ENCODE measurements around the gene IMP3. TPM values are rescaled to one million over a fixed set of nuclear protein-coding genes. Genes with fewer than 3 reads are reported as not detected.

The IMP3 gene
- total and polyA plus RNA-seq, 9 of the 15 experiments (the other 6 are each of a cell fraction or from before 2014, with no cell fraction given), result 14.5 to 160 (median 74.4) TPM

DNA sequence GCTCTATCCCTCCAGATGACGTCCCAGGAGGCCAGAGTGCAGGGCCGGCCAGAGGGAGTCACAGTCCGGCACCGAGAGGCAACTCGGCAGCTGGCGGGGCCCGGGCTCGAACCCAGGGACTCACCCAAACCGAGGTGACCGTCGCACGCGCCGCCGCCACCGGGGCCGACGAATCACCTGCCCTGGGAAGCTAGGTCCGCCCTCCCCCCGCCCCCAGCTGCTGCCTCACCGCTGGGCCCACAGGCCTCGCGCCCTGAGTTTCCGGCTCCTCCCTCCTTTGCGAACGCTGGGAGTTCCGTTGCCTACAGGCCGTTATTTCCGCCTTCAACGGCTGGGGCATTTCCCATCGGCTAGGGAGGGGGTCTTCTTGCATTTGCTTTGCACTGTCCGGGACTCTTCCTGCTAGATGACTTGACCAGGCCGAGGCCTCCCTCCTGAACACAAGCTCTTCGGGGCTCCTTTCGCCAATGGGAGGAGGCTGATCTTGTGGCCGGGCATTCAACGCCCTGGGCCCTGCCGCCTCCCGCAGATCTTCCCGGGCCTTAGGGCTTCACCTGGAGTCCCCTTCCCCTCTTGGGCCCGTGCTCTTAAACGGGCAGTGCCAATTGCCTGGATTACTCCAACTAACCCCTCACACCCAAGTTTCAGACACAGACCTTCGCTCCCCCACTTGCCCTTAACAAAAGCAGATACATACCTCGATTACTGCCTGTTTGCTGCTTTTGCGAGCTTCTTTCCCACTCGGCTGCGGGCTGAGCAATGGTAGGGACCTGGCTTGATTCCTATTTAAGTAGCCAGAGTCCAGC, 14.3 kb downstream of the IMP3 start, which contains the start of gene SNUPN (continued):
- no peak for TF ChIP-seq ZKSCAN8 (CRISPR knock-in tag; IDR thresholded peaks at IDR 0.05)
- TF ChIP-seq, protein P1, sequence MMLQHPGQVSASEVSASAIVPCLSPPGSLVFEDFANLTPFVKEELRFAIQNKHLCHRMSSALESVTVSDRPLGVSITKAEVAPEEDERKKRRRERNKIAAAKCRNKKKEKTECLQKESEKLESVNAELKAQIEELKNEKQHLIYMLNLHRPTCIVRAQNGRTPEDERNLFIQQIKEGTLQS (IDR thresholded peaks at IDR 0.05), result no peak; the same call in 1 of the 2 replicates
- TF ChIP-seq, protein P1 (CRISPR knock-in tag; conservative IDR thresholded peaks at IDR 0.05), result no peak
- 0 out of 4 replicates have a peak, but pooled peaks of 1 of the 2 experiments have one; percentile 43 for TF ChIP-seq ARNT (IDR thresholded peaks at IDR 0.05)
- TF ChIP-seq, protein P2, sequence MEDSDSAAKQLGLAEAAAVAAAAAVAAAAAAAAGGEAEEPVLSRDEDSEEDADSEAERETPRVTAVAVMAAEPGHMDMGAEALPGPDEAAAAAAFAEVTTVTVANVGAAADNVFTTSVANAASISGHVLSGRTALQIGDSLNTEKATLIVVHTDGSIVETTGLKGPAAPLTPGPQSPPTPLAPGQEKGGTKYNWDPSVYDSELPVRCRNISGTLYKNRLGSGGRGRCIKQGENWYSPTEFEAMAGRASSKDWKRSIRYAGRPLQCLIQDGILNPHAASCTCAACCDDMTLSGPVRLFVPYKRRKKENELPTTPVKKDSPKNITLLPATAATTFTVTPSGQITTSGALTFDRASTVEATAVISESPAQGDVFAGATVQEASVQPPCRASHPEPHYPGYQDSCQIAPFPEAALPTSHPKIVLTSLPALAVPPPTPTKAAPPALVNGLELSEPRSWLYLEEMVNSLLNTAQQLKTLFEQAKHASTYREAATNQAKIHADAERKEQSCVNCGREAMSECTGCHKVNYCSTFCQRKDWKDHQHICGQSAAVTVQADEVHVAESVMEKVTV (CRISPR knock-in tag; IDR thresholded peaks at IDR 0.05), result no peak
- TF ChIP-seq POLR3A (IDR thresholded peaks at IDR 0.05; ENCODE audit: borderline replicate concordance, extremely low read depth, insufficient read depth, insufficient read length), result no peak
- no peak for TF ChIP-seq SREBF2 (CRISPR knock-in tag; IDR thresholded peaks at IDR 0.05)
- TF ChIP-seq, protein P3, sequence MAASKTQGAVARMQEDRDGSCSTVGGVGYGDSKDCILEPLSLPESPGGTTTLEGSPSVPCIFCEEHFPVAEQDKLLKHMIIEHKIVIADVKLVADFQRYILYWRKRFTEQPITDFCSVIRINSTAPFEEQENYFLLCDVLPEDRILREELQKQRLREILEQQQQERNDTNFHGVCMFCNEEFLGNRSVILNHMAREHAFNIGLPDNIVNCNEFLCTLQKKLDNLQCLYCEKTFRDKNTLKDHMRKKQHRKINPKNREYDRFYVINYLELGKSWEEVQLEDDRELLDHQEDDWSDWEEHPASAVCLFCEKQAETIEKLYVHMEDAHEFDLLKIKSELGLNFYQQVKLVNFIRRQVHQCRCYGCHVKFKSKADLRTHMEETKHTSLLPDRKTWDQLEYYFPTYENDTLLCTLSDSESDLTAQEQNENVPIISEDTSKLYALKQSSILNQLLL (CRISPR knock-in tag; IDR thresholded peaks at IDR 0.05; ENCODE audit: borderline replicate concordance), result no peak
- TF ChIP-seq CCNT2 (IDR thresholded peaks at IDR 0.05; ENCODE audit: borderline replicate concordance, extremely low read depth, insufficient read length, low read depth, low read length), result peak; percentile 92
- TF ChIP-seq PURB (CRISPR knock-in tag; IDR thresholded peaks at IDR 0.05; ENCODE audit: low read depth), result no peak
- TF ChIP-seq POLR2A (conservative IDR thresholded peaks at IDR 0.05), result peak; percentile 92
- TF ChIP-seq HMGN3 (IDR thresholded peaks at IDR 0.05; ENCODE audit: borderline replicate concordance, extremely low read depth, insufficient read length, low read depth, low read length), result peak; percentile 94
- TF ChIP-seq, protein P4, sequence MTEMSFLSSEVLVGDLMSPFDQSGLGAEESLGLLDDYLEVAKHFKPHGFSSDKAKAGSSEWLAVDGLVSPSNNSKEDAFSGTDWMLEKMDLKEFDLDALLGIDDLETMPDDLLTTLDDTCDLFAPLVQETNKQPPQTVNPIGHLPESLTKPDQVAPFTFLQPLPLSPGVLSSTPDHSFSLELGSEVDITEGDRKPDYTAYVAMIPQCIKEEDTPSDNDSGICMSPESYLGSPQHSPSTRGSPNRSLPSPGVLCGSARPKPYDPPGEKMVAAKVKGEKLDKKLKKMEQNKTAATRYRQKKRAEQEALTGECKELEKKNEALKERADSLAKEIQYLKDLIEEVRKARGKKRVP (CRISPR knock-in tag; IDR thresholded peaks at IDR 0.05), result 0 out of 2 replicates have a peak, but pooled peaks have one; percentile 43
- no peak for TF ChIP-seq ZNF263 (CRISPR knock-in tag; IDR thresholded peaks at IDR 0.05; ENCODE audit: borderline replicate concordance)
- TF ChIP-seq ZNF184 (CRISPR knock-in tag; IDR thresholded peaks at IDR 0.05), result no peak
- TF ChIP-seq, protein P5, sequence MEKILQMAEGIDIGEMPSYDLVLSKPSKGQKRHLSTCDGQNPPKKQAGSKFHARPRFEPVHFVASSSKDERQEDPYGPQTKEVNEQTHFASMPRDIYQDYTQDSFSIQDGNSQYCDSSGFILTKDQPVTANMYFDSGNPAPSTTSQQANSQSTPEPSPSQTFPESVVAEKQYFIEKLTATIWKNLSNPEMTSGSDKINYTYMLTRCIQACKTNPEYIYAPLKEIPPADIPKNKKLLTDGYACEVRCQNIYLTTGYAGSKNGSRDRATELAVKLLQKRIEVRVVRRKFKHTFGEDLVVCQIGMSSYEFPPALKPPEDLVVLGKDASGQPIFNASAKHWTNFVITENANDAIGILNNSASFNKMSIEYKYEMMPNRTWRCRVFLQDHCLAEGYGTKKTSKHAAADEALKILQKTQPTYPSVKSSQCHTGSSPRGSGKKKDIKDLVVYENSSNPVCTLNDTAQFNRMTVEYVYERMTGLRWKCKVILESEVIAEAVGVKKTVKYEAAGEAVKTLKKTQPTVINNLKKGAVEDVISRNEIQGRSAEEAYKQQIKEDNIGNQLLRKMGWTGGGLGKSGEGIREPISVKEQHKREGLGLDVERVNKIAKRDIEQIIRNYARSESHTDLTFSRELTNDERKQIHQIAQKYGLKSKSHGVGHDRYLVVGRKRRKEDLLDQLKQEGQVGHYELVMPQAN (IDR thresholded peaks at IDR 0.05; ENCODE audit: borderline replicate concordance), result no peak
- peak; percentile 83 for TF ChIP-seq PHF8 (IDR thresholded peaks at IDR 0.05; ENCODE audit: borderline replicate concordance, low read length)
- peak; percentile 56; the same call in 1 of the 2 replicates for TF ChIP-seq HDAC8 (tag; IDR thresholded peaks at IDR 0.05)
